Endometrial microvascular endothelial cells (primary cell): Measurements from ENCODE around the gene SETD1A. TPM values are rescaled to one million over a fixed set of nuclear protein-coding genes. Genes with fewer than 3 reads are reported as not detected.
"Not testable (repeated sequence)": the region's sequence is repeated elsewhere in the genome, so short reads cannot be mapped to it uniquely, and the experiment has no call there.

Experiments used
- in situ Hi-C: cut with HindIII; loops from 2 replicates; pipeline ENCODE4 v1.10.0; 2017; ENCODE audit warnings: low sequenced_read_pairs, low pct_unique_long_range_greater_than_20kb; ENCODE audit errors: inconsistent ontology term
- total RNA-seq: library from RNA; depleted of rRNA; stranded (reverse); fragments of >200 nt; gene quantifications from one replicate; pipeline ENCODE4 v1.2.3, GENCODE V29; 2015; ENCODE audit errors: inconsistent ontology term

SETD1A gene
- total RNA-seq, 1 donor from 2014 or later: 5.0 TPM

DNA sequence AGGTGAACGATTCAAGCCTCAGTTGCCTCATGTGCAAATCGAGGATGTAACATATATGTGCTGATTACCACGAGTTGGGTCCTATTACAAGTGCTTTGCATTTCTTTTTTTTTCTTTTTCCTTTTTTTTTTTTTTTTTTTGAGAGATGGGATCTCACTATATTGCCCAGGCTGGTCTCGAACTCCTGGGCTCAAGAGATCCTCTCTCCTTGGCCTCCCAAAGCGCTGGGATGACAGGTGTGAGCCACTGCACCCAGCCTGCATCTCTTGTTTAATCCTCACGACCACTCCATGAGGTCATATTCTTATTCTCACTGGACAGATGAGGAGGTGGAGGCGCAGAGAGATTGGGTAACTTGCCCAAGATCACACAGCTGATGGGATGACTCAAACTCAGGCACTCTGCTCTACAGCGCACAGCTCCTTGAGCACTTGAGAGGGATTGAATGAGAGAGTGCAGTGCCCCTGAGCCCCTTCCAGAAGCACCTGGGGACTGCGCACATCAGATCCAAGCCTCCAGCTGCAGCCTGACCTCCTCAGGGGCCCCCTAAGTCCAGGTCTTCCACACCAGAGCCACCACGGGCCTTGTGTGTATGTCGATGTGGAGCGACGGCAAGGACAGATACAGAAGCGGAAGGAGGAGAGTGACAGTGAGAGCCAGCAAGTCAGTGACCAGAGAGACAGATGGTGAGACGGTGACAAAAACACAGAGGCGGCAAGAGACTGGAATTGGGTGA, 48.0 kb downstream of the SETD1A start:
- in situ Hi-C loops: no loop called here

DNA sequence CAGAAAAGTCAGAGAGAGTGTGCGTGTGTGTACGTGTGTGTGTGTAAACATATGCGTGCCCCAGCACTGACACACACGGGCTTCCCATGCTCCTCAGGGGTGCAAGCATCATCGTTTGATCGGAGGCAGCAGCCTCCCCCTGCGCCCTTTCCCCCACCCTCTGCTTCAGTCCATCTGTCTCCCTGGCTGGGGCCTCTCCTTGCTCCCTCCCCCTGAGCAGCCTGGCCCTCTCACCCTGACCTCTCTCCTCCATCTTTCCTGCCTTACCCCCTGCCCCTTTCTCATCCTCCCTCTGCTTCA, 48.5 kb downstream of the SETD1A start:
- in situ Hi-C loops: no loop called here

DNA sequence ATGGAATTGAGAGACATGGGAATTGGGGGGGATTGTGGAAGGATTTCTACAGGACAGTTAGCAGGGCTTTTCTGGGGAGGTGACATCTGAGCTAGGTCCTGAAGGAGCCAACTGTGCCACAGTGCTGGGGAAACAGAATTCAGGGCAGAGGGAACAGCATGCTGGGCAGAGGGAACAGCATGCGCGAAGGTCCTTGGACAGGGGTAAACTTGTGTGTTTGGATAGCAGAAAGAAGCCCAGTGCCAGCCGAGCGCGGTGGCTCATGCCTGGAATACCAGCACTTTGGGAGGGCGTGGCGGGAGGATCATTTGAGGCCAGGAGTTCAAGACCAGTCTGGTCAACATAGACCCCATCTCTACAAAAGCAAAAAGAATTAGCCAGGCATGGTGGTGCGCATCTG, 49.0 kb downstream of the SETD1A start:
- in situ Hi-C loops: no loop called here

DNA sequence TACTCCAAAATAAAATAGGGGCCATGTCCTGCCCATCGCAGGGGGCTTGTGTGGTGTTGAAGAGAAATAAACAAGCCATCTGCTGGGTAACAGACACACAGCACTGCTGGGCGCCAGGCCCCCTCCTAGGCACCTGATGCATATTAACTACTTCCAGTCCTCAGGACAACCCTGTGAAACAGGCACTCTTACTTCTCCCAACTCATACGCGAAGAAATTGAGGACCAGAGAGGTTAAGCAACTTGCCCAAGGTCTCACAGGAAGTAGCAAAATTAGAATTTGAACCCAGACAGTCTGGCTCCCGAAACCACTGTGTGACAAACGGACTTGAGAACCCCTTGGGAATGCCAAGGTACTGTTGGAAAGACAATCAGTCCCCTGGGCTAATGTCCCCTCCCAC, 50.1 kb downstream of the SETD1A start:
- in situ Hi-C loops: no loop called here

DNA sequence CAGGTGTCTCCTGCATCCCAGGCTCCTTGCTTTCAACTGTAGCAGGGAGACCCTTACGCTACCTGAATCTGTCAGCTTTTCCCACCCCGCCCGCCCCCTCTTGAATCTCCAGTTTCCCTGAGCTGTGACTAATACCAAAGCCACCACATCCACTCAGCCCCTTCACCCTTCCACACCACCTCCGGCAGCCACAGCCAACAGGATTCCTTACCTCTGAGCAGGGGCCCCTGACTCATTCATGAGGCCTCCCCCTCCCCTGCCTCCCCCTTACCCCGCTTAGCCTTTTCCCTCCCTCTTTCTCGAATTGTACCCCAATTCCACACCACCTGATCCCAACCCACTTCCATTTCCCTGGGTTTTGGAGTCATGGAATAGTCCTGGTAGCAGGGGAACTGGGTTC, 50.6 kb downstream of the SETD1A start:
- in situ Hi-C loops: no loop called here

DNA sequence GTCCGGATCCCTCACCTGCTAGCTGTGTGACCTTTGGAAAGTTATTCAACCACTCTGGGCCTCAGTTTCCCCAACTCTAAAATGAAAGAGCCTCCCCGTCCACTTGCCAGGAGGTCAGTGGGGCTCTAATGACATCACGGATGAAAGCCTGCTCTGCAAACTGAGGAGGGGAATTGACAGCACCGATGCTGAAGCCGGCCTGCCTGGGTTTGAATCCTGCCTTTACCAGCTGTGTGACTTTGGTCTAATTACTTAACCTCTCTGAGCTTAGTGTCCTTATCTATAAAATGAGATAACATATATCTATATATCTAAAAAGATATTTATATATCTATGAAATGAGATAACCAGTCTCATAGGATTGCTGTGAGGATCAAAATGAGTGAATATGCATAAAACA, 51.0 kb downstream of the SETD1A start:
- in situ Hi-C loops: no loop called here

DNA sequence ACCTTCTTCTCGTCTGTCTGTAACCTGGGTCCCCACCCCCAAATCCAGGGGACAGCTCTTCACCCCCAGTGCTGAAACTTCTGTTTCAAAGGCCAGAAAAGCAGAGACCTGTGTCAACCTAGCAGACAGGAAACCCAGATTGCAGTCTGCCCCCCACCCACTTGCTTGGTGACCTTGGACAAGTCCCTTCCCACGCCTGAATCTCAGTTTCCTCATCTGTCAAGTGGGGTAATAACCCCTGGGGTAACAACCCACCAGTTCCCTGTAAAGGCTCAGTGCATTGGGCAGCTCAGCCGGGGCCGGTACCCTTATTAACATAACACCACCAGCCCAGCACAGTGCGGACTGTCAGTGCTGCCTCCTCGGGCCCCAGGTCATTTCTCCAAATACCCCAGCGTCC, 51.6 kb downstream of the SETD1A start:
- in situ Hi-C loops: no loop called here

DNA sequence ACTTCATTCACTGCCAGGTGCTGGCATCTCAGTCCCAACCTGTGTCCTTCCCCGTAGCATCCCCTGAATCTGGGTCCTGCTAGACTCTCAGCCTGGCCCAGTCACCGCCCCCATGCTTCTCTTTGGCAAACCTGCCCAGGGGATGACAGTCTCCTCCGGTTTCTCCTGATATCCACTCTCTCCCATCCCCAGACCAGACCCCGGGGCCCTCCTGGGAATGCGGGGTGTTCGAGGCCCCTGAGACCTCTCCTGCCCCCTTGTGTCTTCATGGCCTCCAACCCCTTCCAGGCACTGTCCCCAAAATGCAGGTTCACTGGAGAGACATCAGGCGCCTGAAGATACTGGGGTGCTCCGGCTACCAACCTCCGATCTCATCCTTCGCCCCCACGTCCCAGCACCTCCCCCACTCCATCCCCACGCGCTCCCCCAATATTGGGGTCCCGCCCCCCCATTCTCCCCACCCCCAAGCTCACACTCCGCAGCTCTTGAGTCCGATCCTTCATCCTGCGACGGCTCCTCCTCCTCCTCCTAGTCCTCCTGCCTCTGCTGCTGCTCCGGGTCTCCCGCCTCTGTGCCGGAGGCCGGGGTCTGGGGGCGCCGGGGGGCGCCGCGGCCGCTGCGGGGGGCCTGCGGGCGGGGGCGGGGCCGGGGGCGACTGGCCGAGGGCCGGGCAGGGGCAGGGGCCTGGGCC, 52.5 kb downstream of the SETD1A start:
- in situ Hi-C loops: no loop called here

DNA sequence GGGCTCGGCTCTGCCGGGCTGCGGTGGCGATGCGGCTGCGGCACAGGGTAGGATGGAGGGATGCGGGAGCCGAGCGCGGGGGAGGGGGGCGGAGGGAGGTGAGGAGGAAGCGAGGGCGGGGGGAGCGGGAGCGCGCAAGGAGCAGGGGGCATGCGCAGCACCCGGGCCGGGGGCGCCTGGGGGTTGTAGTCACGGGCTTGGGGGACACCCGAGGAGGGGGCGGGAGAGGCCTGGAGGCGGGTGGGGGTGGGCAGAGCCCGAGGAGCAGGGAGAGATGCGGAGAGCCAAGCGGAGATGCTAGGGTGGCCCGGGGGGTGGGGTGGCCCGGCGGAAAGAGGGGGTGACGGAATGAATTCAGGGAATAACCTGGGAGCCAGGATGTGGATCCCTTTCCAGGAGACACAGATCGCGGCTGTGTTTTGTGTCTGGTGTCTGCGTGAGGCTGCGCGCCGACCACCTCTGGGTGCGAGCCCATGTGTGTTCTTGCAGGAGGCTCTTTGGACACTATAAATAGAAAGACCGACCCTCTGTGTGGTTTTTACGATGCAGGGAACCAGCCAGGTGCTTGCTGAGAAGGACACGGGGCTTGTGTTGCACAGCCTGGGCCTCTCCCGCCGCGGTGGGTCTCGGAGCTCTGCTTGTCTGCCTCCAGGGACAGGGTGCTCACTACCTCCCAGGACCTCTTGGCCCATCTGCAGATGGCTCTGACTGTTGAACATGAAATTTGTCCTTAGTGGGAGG, 53.2 kb downstream of the SETD1A start, which contains the start of gene STX1B:
STX1B (minus strand) TSS at position 54 of the 741 bp plus-strand sequence. CDS start 242 bp downstream, outside the sequence.
- in situ Hi-C loops: no loop called here

DNA sequence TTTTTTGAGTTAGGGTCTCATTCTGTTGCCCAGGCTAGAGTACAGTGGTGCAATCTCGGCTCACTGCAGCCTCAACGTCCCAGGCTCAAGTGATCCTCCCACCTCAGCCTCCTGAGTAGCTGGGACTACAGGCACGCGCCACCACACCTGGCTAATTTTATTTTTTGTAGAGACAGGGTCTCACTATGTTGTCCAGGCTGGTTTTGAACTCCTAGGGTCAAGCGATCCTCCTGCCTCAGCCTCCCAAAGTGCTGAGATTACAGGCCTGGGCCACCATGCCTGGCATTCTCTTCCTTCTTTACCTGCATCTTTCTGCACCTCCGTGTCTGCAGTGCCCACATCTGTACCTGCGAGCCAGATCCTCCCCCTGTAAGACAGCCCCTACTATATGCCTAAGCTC, 54.3 kb downstream of the SETD1A start:
- in situ Hi-C loops: not testable (repeated sequence)

DNA sequence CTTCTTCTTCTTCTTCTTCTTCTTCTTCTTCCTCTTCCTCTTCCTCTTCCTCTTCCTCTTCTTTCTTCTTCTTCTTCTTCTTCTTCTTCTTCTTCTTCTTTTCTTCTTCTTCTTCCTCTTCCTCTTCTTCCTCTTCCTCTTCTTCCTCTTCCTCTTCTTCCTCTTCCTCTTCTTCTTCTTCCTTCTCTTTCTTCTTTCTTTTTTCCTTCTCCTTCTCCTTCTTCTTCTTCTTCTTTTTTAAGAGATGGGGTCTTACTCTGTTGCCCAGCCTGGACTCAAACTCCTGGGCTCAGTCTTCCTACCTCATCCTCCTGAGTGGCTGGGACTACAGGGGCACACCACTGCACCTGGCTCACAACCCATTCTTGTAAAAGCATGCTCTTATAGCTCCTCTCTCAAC, 55.7 kb downstream of the SETD1A start:
- in situ Hi-C loops: not testable (repeated sequence)

DNA sequence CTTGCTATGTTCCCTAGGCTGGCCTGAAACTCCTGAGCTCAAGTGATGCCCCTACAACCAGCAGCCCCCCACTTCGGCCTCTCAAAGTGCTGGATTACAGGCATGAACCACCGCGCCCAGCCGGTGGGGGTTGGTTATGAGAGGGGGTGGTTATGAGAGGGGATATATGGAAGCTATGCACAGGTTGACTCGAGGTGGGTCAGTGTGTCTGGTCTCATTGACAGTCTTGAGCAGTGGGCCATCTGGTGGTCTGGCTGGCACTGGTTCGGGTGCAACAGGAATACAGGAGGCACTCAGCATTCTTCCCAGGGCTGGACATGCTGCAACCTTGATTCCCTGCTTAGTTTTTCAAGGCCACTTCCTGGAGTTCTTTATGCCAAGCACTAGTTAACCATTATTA, 58.5 kb downstream of the SETD1A start:
- in situ Hi-C loops: no loop called here

DNA sequence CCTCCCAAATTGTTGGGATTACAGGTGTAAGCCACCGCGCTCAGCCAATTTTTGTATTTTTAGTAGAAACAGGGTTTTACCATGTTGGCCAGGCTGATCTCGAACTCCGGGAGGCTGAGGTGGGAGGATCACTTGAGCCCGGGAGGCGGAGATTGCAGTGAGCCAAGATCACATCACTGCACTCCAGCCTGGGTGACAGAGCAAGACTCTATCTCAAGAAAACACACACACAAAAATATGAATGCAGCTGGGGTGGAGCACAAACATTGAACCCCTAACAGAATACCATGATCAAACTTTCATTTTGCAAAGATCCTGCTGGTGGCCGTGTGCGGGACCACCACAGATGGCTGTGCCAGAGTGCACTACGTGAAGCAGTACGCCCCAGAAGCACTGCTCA, 60.2 kb downstream of the SETD1A start:
- in situ Hi-C loops: not testable (repeated sequence)

DNA sequence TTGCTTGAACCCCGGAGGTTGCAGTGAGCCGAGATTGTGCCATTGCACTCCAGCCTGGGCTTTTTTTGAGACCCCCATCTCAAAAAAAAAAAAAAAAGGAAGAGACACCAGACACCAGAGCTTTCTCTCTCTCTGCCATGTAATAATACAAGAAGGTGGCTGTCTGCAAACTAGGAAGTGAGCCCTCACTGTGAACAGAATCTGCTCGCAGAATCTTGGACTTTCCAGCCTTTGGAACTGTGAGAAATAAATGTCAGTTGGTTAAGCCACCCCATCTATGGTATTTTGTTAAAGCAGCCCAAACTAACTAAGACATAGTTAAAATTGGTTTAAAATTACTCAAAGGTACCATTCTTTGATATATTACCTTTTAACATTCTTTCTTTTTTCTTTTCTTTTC, 63.0 kb downstream of the SETD1A start:
- in situ Hi-C loops: no loop called here

DNA sequence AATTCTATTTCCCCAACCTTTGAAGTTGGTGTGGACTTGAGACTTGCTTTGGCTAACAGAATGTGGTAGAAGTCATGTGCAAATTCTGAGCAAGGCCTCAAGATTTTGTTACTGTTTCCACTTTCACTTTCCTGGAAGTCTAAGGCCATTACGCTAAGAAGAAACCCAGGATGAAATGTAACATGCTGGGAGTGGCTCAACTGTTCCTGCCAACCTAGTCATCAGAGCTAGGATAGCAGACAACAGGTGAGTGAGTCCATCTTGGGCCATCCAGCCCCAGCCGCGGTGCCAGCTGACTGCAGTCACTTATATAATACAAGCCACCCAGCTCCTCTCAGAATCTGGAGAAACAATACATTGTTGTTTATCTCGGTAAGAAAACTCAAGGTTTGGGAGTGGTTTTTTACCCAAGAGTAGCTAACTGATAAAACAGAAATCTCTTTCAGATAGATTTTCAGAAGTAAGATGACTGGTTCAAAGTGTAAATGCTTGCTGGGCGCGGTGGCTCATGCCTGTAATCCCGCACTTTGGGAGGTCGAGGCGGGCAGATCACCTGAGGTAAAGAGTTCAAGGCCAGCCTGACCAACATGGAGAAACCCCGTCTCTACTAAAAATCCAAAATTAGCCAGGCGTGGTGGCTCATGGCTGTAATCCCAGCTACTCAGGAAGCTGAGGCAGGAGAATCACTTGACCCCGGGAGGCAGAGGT, 65.1 kb downstream of the SETD1A start:
- in situ Hi-C loops: no loop called here

DNA sequence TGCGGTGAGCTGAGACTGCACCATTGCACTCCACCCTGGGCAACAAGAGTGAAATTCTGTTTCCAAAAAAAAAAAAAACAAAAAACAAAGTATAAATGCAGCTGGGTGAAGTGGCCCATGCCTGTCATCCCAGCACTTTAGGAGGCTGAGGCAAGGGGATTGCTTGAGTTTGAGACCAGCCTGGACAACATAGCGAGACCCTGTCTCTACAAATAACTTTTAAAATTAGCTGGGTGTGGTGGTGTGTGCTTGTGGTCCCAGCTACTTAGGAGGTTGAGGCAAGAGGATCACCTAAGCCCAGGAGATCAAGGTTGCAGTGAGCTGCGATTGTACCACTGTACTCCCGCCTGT, 65.7 kb downstream of the SETD1A start:
- in situ Hi-C loops: no loop called here

DNA sequence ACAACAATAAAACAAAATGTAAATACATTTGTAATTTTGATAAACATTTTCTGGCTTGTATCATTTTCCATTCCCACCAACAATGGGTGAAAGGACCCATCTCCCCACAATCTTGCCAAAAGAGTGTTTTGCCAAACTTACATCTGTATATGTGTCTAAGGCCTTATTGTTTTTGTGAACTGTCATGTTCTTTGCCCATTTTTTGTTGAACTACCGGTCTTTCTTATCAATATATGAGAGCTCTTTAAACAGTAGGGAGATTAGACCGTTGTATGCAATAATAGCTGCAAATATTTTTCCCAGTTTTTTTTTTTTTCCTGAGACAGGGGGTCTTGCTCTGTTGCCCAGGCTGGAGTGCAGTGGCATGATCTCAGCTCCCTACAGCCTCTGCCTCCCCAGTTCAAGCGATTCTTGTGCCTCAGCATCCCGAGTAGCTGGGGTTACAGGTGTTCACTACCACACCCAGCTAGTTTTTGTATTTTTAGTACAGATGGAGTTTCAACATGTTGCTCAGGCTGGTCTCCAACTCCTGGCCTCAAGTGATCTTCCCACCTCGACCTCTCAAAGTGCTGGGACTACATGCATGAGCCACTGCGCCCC, 66.2 kb downstream of the SETD1A start:
- in situ Hi-C loops: no loop called here

DNA sequence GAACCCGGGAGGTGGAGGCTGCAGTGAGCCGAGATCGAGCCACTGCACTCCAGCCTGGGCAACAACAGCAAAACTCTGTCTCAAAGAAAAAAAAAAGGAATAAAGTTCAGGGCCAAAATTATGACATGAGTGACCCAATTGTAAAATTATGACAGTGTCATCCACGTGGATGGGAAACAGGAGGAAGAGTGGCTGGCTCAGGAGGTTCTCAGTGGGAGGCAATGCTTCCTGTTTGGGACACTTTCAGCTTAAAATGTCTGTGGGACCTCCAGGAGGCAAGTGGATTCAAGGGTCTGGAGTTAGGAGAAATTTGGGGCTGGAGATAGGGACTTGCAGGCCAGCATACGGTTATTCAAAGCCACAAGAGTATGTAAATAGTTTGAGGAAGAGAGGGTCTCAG, 67.8 kb downstream of the SETD1A start:
- in situ Hi-C loops: no loop called here

DNA sequence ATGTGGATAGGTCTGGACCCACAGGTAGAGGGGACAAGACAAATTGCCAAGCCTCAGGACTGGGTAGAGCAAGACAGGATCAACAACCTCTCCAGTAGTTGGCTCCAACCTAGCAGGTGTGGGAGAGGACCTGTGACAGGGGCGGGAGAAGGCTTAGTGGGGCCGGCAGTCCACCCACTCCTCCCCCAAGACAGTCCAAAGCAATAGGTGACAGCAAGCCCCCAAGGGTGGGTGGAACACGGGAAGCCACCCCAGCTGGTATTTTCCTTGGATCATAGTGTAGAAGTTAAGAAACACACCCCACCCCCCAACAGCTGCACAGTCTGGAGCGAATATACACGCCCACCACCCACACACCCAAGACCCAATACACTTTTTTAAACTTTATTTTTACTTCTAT, 71.7 kb downstream of the SETD1A start:
- in situ Hi-C loops: no loop called here
